ENCODE measurements around the gene SHMT1.

- peak in 2 of 3 experiments; percentile 12 to 28 for TF ChIP-seq CTCF (optimal IDR thresholded peaks at IDR 0.05 in 1 of 3, IDR thresholded peaks at IDR 0.05 in 1 of 3, conservative IDR thresholded peaks at IDR 0.05 in 1 of 3; ENCODE audit: extremely low read depth in 1 of 3, insufficient read depth in 2 of 3, low read length in 3 of 3)
- no peak for TF ChIP-seq EZH2 (IDR thresholded peaks at IDR 0.05; ENCODE audit: low read length)
Observed at GRCh38 chr17:18321309-18321708, 42.0 kb downstream of the SHMT1 start.
